ENCODE measurements around the gene SDHC.
"Not testable (repeated sequence)": the region's sequence is repeated elsewhere in the genome, so short reads cannot be mapped to it uniquely, and the experiment has no call there.

Gene SDHC

GRCh38 chr1:161388639-161389038 lies 74.5 kb downstream of the SDHC start:
- no peak for DNase-seq (ENCODE audit: low spot score)

DNA sequence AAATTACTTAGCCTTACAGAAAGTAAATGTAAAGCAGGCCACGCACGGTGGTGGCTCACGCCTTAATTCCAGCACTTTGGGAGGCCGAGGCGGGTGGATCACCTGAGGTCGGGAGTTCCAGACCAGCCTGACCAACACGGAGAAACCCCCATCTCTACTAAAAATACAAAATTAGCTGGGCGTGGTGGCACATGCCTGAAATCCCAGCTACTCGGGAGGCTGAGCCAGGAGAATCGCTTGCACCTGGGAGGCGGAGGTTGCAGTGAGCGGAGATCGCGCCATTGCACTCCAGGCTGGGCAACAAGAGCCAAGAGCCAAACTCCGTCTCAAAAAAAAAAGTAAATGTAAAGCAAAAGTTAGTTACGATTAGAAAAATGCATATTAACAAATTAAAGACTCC lies 75.0 kb downstream of the SDHC start:
- not testable (repeated sequence) for DNase-seq (ENCODE audit: low spot score)

GRCh38 chr1:161389691-161390558 lies 75.7 kb downstream of the SDHC start:
- peak; percentile 95 for DNase-seq (ENCODE audit: low spot score)

DNA sequence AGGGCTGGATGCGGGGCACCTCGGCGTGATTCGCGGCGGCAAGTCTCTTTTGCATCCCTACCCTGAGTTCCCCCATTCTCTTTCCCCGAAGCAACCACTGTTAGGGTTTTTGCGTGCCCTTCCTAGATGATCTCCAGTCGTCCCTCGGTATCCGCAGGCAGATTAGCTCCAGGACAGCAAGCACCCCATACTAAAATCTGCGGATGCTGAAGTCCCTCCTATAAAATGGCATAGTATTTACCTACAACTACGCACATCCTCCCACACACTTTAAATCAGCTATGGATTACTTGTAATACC lies 76.3 kb downstream of the SDHC start:
- no peak for DNase-seq (ENCODE audit: low spot score)

GRCh38 chr1:161391136-161391535 lies 77.0 kb downstream of the SDHC start:
- DNase-seq (ENCODE audit: low spot score): not testable (repeated sequence)

GRCh38 chr1:161391611-161392010 lies 77.4 kb downstream of the SDHC start:
- DNase-seq (ENCODE audit: low spot score): no peak

GRCh38 chr1:161393151-161393550 lies 79.0 kb downstream of the SDHC start:
- DNase-seq (ENCODE audit: low spot score): no peak

DNA sequence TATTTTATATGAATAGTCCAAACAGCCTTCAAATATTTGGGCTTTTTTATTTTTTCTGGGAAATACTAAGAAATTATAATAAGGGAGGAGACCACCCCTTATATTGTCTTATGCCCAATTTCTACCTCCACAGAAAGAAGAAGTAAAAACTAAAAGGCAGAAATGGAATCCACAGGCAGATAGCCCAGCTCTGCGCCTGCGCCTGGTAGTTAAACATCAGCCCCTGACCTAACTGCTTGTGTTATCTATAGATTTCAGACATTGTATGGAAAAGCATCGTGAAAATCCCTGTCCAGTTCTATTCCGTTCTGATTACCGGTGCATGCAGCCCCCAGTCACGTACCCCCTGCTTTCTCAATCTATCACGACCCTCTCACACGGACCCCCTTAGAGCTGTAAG lies 82.9 kb downstream of the SDHC start:
- DNase-seq (ENCODE audit: low spot score): not testable (repeated sequence)

GRCh38 chr1:161398900-161399256 lies 84.7 kb downstream of the SDHC start:
- DNase-seq (ENCODE audit: low spot score): no peak

GRCh38 chr1:161399257-161399998 lies 85.2 kb downstream of the SDHC start:
- peak; percentile 87 for DNase-seq (ENCODE audit: low spot score)

- no peak for DNase-seq (ENCODE audit: low spot score)
Observed at GRCh38 chr1:161402446-161402845, 88.3 kb downstream of the SDHC start.

- no peak for DNase-seq (ENCODE audit: low spot score)
Observed at GRCh38 chr1:161404051-161404597, 89.9 kb downstream of the SDHC start.

GRCh38 chr1:161406551-161406950 lies 92.4 kb downstream of the SDHC start:
- not testable (repeated sequence) for DNase-seq (ENCODE audit: low spot score)

DNA sequence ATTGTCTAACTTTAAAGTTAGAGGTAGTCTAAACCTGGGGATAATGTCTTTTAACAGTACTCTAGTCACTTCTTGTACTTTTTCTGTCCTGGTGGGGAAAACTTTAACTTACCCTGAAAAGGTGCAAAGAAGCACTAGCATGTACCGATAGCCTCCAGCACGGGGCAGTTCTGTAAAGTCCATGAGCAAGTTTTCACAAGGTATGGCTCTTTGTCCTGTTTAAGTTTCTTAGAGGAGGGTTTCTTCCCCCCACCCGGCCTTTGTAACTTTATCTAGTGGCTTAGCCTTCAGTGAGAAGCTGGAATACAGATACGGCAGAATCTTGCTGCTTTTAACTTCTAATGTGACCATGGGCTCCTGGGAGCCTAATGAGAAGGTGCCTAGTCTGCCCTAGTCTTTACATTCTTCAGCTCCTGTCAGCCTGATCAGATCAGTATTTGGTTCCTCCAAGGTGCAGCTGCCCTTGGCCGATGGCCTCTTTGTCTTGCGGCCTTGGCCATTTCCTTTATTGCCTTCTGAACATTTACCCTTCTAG lies 93.3 kb downstream of the SDHC start:
- DNase-seq (ENCODE audit: low spot score): no peak

DNA sequence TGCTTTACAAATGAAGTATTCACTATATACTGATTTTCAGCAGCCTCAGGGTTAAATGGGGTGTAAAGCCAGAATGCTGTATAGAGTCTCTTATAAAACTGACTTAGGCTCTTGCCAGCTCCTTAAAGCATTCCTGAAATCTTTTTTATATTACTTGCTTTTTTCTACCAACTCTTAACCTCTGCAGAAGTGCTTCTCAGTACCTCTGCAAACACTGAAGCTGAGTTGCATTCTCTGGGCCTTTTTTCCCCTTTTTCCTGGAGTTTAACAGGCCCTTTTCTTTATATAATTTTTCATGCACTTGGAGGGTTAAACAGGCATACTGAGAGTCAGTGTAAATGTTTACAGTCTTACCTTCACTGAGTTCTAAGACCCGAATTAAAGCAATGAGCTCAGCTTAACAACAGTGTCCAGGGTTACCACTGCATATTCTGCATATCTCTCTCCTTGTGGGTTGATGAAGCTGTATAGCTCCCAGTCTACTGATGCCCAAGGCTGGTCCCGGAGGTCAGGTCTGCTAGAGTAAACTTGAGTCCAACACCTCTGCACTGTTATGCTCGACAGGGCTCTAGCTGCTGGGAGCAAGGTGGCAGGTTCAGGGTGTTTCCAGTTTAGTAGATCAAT lies 94.4 kb downstream of the SDHC start:
- DNase-seq (ENCODE audit: low spot score): no peak

DNA sequence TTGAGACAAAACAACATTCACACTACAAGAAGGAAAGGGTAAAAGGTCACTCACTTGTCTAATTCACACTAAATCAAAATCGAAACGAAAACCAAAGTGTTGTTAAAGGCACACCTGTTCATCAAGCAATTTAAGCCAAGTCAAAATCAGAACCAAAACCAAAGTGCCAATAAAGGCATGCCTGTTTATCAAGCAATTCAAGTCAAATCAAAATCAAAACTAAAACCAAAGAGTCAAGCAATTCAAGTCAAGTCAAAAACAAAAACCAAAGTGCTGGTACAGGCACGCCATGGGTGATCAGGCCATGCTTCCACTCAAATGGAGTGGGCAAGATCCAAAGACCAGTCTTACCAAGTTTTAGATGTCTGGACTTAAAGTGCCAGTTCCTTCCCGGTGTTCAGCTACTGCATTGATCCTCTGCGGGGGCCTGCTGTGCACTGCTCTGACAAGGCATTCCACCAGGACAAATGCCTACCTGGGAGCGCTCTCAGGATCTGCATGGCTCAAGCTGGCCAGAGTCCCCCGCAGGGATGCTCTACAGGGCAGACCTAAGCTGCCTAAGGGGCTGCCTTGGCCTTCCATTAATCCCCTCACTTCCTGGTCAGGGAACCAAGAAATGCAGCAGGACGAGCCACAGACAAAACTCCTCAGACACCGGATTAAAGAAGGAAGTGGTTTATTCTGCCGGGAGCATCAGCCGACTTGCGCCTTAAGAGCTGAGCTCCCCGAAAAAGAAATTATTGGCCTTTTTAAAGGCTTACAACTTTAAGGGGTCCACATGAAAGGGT lies 95.9 kb downstream of the SDHC start:
- DNase-seq (ENCODE audit: low spot score): not testable (repeated sequence)

DNA sequence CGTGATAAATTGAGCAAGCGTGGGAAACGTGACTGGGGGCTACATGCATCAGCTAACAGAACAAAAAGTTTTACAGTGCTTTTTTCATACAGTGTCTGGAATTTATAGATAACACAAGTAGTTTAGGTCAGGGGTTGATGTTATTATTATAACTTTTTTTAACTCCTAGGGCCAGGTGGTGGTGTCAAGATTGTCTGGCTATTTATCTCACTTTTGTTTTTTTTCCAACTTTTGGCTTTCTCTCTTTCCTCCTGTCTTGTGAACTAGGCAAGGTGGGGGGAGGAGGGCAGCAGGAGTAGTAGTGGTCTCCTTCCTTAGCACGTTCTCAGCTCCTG lies 96.4 kb downstream of the SDHC start:
- not testable (repeated sequence) for DNase-seq (ENCODE audit: low spot score)
